CD4-positive, alpha-beta T cell treated with Interferon alpha-2 for 1 hour (primary cell): Measurements from ENCODE around the gene CEP135.
"Not testable (repeated sequence)": the region's sequence is repeated elsewhere in the genome, so short reads cannot be mapped to it uniquely, and the experiment has no call there.

Source experiments
- DNase-seq, 2 donors: peaks; one replicate each; pipeline ENCODE4 v3.0.0-alpha.2; 2020 to 2022

Gene CEP135

DNA sequence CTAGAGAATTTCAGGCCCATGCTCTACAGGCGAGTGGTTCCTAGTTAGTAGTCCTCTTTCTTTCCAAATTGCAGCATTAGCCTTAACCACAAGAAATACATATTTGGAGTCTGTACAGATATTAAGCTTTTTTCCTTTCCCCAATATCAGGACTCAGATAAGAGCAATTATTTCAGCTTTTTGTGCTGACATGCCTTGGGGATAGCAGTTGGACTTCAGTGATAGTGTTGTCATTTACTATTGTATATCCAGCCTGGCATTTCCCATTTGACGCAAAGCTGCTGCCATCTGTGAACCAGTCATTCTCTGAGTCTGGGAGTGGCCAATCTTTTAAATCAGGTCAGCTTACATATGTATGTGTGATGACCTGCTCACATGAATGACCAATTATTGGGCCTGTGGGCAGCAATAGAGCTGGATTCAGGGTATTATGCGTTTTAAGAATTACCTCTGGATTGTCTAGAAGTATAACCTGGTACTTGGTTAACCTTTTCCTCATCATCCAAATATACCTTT lies 6.8 kb upstream of the CEP135 start:
- DNase-seq = no peak

GRCh38 chr4:55947254-55947882 lies 1.4 kb upstream of the CEP135 start:
- DNase-seq = peak in 1 of 2 donors; percentile 38

DNA sequence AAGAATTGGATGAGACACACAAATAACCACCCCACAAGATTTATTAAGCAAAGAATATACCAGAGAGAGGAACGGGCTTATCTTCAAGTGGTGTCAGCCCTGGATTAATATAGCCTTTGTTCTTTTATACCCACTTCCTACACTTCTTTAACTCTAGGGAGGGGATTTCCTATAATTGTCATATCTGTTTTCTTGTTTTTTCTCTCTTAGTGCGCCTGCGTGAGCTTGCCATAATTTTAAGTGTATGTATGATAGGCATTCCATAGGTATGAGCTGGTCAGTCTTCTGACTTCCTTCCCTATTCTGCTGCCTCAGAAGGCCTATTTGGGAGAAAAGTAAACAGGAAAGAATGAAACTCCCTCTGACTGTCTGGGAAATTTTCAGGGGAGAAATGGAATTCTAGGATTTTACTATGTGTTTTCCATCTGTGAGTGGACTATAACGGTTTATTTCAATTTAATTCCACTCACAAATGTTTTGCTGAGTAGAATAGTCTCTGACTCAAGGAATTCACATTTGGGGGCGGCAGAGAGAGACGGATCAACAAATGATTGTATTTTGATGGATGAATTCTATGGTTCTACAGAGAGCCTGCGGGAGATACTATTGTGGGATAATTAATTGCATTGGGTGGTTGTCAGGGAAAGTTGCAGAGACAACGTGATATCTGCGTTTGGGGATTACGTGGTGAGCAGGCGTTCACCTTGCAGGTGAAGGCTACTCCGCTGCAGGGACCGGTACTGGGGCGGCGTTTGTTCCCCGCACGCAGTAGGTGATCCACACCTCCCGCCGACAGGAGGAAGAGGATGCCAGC lies 626 bp upstream of the CEP135 start:
- DNase-seq = peak; percentile 65 to 80

DNA sequence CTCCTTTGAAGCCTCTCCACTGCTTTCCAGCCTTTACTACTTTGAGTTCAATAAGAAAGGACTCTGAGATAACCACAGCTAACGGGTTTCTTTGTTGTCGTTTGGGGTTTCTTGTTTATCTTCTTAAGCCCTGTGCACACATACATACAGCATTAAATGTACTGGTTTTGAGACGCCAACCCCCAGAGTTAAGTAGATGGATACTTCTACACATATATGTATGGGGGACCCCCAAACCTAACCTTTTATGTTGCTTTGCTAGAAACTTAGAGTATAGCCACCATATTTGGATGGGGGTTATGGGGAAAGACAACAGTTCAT lies 697 bp downstream of the CEP135 start:
- DNase-seq = no peak

DNA sequence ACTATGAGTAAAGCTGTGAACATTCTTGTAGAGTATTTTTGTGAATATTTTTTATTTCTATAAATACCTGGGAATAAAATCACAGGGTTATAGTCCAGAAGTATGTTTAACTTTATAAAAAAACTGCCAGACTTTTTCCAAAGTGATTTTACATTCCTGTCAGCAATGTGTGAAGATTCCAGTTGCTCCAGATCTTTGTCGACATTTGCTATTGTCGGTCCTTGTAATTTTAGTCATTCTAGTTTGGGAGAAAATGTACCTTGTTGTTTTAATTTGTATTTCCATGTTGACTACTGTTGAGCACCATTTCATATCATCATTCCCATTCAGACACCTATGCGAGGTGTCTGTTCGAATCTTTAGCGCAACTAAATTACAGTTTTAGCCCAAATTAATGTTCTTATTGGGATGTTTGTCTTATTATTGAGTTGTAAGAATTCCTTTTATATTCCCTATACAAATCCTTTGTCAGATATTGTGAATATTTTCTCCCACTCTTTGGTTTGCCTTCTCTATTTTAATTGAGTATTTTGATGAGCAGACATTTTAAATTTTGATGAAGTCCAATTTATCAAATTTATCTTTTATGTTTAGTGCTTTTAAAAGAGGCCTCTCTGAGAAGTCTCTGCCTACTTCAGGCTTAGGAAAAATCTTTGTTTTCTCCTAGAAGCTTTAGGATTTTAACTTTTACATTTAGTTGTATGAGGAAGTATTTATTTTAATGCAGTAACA lies 2.6 kb downstream of the CEP135 start:
- DNase-seq = no peak

- no peak for DNase-seq
Observed at GRCh38 chr4:55955710-55956109, 7.0 kb downstream of the CEP135 start.

GRCh38 chr4:55959655-55960054 lies 10.9 kb downstream of the CEP135 start:
- no peak for DNase-seq

GRCh38 chr4:55964046-55964445 lies 15.3 kb downstream of the CEP135 start:
- DNase-seq = no peak

DNA sequence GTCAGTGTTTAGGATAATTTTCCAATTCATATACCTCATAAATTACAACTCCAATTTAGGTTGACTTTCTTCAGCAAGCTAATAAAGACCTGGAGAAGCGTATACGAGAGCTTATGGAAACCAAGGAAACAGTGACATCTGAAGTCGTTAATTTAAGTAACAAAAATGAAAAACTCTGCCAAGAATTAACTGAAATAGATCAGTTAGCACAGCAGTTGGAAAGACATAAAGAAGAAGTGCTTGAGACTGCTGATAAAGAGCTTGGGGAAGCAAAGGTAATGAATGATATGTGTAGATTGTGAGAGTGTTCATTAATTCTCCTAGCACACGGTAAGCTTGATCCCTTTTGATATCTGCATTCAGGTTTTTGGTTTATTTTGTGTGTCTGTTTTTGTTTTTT lies 16.8 kb downstream of the CEP135 start:
- DNase-seq = no peak

DNA sequence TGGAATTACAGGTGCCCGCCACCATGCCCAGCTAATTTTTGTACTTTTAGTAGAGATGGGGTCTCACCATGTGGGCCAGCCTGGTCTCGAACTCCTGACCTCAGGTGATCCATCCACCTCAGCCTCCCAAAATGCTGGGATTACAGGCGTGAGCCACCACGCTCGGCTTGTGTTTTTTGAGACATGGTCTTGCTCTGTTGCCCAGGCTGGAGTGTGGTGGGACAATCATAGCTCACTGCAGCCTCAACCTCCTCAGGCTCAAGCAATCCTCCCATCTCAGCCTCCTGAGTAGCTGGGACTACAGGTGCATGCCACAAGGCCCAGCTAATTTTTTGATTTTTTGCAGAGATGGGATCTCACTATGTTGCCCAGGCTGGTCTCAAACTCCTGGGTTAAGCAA lies 17.6 kb downstream of the CEP135 start:
- DNase-seq = not testable (repeated sequence)

GRCh38 chr4:55967376-55967775 lies 18.6 kb downstream of the CEP135 start:
- no peak for DNase-seq

DNA sequence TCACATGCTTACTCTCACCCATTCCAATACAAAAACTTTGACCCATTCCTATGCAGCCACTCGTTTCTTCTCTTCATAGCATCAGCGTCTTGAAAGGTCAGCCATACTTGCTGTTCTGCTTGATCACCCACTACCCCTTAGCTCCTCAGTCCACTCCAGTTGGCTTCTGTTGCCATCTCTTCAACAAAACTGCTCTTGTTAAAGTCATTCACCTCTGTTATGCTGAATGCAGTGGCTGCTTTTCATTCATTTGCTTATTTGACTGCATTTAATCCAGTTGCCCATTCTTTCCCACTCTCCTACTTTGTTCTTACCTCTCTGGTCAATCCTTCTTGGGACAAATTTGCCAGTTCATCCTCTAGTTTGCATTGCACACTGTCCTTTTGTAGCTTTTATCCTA lies 24.9 kb downstream of the CEP135 start:
- DNase-seq = no peak

DNA sequence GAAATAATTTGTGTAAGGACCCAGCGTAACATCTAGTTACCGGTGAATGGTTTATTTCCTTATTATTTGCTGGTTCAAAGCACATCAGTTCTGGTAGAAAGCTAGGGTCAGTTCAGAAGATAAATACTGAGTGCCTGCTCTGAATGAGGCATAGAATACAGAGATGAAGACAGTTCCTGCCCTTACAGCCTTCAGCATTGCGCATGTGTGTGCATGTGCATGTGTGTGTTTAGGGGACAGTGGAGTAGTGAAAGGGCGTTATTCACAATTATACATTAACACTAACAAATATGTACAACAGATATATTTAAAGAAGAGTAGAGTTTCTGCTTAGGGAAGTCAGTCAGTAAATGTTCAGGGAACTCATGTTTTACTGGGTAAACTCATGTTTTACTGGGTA lies 29.1 kb downstream of the CEP135 start:
- no peak for DNase-seq

DNA sequence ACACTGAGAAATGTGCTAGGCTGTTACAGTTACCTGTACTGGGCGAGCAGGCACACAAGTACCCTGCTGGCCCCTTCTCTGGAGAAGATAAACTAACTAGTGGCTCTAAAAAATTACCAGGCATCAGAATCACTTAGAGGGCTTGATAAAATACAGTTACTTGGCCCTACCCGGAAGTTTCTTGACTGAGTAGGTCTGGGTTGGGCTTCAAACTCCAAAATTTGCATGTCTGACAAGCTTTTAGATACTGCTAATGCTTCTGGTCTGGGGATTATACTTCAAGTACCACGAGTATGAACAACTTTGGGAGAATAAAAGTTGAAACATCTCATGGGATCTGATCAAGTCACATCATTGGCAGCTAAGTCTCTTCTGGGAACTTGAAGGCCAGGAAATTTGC lies 30.8 kb downstream of the CEP135 start:
- DNase-seq = no peak

DNA sequence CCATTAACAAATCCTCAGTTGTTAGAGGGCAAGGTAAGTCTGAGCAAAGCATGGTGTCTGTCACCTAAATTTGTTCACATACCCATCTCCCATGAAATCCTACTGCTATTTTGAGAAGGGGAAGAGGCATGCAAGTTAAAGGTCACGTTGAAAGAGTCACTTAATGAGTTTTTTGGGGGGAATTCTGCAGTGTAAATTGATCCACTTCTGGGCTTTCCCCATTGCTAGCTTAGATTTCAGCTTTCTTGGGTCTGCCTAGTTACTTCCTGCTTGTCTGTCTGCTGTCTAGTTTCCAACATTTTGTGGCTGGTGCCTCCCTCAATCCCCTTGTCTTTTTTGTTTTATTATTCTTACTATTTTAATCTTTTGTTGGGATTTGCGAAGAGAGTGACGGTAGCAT lies 32.0 kb downstream of the CEP135 start:
- DNase-seq = no peak

GRCh38 chr4:55982976-55983375 lies 34.2 kb downstream of the CEP135 start:
- no peak for DNase-seq

DNA sequence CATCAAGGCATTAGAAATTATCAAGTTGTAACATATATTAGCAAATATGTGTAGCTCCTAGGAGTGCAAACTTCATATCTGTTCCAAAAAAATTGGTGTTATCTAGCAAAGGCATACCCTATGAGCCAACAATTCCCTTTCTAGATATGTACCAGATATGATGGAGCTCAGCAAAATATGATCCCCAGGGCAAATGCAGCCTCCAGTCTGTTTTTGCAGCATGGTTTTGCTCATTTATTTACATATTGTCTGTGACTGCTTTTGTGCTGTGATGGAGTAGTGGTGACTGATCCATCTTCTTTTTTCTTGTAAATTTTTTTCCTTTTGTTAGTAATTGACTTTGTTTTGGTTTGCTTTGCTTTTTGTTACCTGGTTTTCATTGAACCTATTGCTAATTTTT lies 41.0 kb downstream of the CEP135 start:
- no peak for DNase-seq

DNA sequence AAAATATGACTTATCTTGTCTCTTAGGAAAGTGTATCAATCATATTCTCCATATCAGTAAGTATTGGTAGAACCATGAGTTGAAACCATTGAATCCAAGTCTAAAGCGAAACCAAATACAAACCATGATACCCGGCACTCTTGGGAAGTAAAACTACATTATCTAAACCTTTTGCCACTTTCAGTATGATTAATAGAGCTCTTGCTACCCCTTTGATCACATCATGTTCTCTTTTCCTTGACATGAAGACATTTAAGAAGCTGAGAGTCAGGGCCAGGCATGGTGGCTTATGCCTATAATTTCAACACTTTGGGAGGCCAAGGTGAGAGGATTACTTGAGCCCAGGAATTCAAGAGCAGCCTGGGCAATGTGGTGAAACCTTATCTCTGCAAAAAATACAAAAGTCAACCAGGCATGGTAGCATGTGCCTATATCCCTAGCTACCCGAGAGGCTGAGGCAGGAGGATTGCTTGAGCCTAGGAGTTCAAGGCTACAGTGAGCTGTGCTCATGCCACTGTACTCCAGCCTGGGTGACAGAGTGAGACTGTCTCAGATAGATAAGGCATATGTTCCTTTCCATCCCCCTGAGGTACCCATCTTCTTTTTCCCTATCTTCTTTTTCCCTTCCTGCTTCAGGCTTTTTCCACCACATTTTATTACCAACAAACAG lies 45.4 kb downstream of the CEP135 start:
- no peak for DNase-seq

DNA sequence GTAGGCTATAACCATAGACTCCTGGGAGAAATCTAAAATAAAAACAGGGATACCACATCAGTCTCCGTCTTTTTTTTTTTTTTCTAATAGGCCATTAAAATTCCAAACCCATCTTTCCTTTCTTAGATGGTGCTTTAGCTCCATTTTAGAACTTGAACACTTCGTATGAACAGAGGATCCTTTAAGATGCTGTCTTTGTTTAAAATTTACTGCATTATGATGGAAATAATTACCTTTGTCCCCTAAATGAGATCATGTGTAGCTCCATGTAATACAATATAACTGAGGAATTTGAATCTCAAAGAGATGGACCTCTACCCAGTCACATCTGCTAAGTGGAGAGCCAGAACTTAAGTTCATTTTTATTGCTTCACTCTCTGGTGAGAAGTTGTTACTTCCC lies 47.9 kb downstream of the CEP135 start:
- DNase-seq = no peak

DNA sequence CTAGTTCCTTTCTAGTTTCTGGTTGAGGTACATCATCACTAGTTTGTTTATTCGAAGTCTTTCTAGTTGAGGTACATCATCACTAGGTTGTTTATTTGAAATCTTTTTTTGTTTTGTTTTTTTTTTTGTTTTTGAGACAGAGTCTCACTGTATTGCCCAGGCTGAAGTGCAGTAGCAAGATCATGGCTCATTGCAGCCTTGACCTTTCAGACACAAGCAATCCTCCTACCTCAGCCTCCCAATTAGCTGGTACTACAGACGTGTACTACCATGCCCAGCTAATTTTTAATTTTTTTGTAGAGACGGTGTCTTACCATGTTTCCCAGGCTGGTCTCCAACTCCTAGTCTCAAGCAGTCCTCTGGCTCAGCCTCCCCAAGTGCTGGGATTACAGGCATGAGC lies 54.9 kb downstream of the CEP135 start:
- no peak for DNase-seq

DNA sequence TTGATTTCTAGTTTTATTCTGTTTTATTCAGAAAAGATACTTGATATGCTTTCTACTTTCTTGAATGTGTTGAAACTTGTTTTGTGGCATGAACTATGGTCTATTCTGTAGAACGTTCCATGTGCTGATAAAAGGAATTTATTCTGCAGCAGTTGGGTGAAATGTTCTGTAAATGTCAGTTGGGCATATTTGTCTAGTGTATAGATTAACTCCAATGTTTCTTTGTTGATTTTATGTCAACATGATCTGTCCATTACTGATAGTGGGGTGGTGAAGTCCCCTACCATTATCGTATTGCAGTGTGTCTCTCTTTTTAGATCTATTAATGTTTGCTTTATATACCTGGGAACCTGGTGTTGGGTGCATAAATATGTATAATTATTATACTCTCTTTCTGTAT lies 55.5 kb downstream of the CEP135 start:
- no peak for DNase-seq

DNA sequence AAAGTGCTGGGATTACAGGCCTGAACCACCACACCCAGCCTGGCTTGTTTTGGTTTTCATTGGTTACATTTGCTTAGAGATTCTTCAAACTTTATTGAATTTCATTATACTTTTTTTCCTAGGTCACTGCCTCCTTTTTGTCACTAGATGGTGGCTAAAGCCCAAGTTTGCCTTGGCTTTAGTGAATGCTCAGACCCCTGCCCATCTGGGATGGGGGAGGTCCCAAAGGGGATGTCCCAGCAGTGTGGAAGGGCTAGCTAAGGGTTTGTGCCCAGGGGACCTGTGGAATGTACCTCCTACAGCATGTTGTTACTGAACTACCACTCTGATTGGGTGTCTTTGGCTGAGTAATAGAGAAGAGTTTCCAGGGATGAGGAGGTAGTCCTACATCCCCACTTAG lies 58.4 kb downstream of the CEP135 start:
- no peak for DNase-seq

DNA sequence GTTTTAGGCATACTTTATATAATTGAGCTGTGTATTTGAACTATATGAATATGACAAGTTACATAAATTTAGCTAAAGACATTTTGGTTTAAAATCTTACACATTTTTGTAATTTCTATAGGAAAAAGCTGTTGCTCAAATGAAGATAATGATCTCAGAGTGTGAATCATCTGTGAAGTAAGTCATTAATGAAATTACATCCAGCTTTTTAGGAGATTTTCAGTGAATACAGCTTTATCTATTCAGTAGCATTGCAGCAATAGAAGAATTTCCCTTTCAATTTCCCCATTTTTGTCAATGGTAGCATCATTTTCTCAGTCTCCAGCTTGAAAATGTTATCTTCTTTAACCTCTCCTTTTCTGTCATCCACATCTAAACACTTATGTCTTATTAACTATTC lies 59.5 kb downstream of the CEP135 start:
- no peak for DNase-seq
